GM12878 (cell line): ENCODE data around the gene RYK.

Source experiments
- CHD4 ChIP-seq: fragments of 200-600 bp; sonication (generic); IDR thresholded peaks from 2 replicates; pipeline ENCODE4 v1.6.1; 2016; ENCODE audit warnings: mild to moderate bottlenecking
- CTCF ChIP-seq, 3 experiments: IDR thresholded peaks in 2 of 3; conservative IDR thresholded peaks in 1 of 3; 2 replicates each; pipeline ENCODE4 v1.5.1; 2011; ENCODE audit warnings: low read depth in 3 of 3, low read length in 3 of 3, mild to moderate bottlenecking in 3 of 3, control low read depth in 2 of 3, moderate library complexity in 2 of 3, inconsistent platforms in 1 of 3, mixed read lengths in 1 of 3; ENCODE audit not compliant: control insufficient read depth in 2 of 3, insufficient read depth in 1 of 3; ENCODE audit errors: extremely low read depth in 1 of 3
- MYC ChIP-seq: IDR thresholded peaks from 2 replicates; pipeline ENCODE4 v1.6.1; 2011; ENCODE audit warnings: mild to moderate bottlenecking, low read length, moderate library complexity, inconsistent platforms; ENCODE audit not compliant: insufficient read depth, insufficient replicate concordance, insufficient read length, severe bottlenecking
- RFX5 ChIP-seq: IDR thresholded peaks from 2 replicates; pipeline ENCODE4 v1.6.1; 2011; ENCODE audit warnings: low read depth, low read length, improper control_type of control experiment
- YY1 ChIP-seq: IDR thresholded peaks from 2 replicates; pipeline ENCODE4 v1.6.1; 2011; ENCODE audit warnings: low read depth, mild to moderate bottlenecking, low read length

- TF ChIP-seq CHD4 (no peak), MYC (no peak), CTCF (IDR thresholded peaks at IDR 0.05 in 2 of 3, conservative IDR thresholded peaks at IDR 0.05 in 1 of 3; ENCODE audit: control insufficient read depth in 2 of 3, extremely low read depth in 1 of 3, insufficient read depth in 1 of 3, low read depth in 3 of 3, low read length in 3 of 3) (no peak), YY1 (no peak), RFX5 (no peak)
Observed at GRCh38 chr3:134276086-134276485, 25.4 kb upstream of the RYK start.
